Left lung (tissue), 10 donors: ENCODE measurements around the gene FGB. TPM values are rescaled to one million over a fixed set of nuclear protein-coding genes. Genes with fewer than 3 reads are reported as not detected.

Experiments used
- ATAC-seq: fragments of 200-7000 bp; cut with Tn5 transposase; one replicate; pipeline ENCODE4 v1.9.1; 2020; ENCODE audit warnings: moderate library complexity
- DNase-seq, 4 donors: peaks; one replicate each; pipeline ENCODE4 v3.0.0-alpha.2; 2013 to 2020
- H3K27ac ChIP-seq, 2 donors: fragments of 200-600 bp; sonication (generic) in 1 of 2; one replicate each; pipeline versions ENCODE4 v1.5.0 to v1.8.0; 2020 to 2021
- H3K27me3 ChIP-seq, 2 donors: fragments of 200-600 bp; sonication (generic) in 1 of 2; one replicate each; pipeline versions ENCODE4 v1.5.0 to v1.8.0; 2020 to 2021
- H3K36me3 ChIP-seq, 2 donors: fragments of 200-600 bp; sonication (generic) in 1 of 2; one replicate each; pipeline versions ENCODE4 v1.5.0 to v1.8.0; 2020 to 2021
- H3K4me1 ChIP-seq, 2 donors: fragments of 200-600 bp; one replicate each; pipeline ENCODE4 v1.8.0; 2021
- H3K4me3 ChIP-seq, 2 donors: fragments of 200-600 bp; sonication (generic) in 1 of 2; one replicate each; pipeline versions ENCODE4 v1.5.0 to v1.8.0; 2020 to 2021; ENCODE audit warnings: mild to moderate bottlenecking in 1 of 2
- H3K9me3 ChIP-seq, 2 donors: fragments of 200-600 bp; sonication (generic) in 1 of 2; one replicate each; pipeline versions ENCODE4 v1.5.0 to v1.8.0; 2020 to 2021
- CTCF ChIP-seq, 2 donors: fragments of 200-600 bp; sonication (generic) in 1 of 2; IDR thresholded peaks; one replicate each; pipeline versions ENCODE4 v1.5.0 to v1.8.0; 2021; ENCODE audit warnings: antibody characterized with exemption in 2 of 2
- intact Hi-C, 2 donors: fragments of 100-400 bp; cut with DNase I; formaldehyde crosslinking; loops; one replicate each; pipeline versions ENCODE4 v1.11.2 to v1.14.2; 2022
- polyA plus RNA-seq, 6 donors: library from polyadenylated mRNA; unstranded; fragments of 120-200 nt; gene quantifications; one replicate each; pipeline ENCODE4 v1.2.1, GENCODE V29; 2013; ENCODE audit not compliant: insufficient read length in 6 of 6
- total RNA-seq, 2 donors: library from RNA; stranded (reverse); fragmentation: NEBNext Ultra II Directional; extraction: Animal tissue kit (Norgen Biotek cat#: 25700); gene quantifications; one replicate each; pipeline ENCODE4 v1.2.1, GENCODE V29; 2021
- donor health status: DM: no; HTN: yes; CAD: no.
- donor health status: DM: no; HTN: no; CAD: no.

Gene FGB
- total and polyA plus RNA-seq, 8 donors = 0.11 to 4.6 (median 0.35) TPM; not detected in 3

DNA sequence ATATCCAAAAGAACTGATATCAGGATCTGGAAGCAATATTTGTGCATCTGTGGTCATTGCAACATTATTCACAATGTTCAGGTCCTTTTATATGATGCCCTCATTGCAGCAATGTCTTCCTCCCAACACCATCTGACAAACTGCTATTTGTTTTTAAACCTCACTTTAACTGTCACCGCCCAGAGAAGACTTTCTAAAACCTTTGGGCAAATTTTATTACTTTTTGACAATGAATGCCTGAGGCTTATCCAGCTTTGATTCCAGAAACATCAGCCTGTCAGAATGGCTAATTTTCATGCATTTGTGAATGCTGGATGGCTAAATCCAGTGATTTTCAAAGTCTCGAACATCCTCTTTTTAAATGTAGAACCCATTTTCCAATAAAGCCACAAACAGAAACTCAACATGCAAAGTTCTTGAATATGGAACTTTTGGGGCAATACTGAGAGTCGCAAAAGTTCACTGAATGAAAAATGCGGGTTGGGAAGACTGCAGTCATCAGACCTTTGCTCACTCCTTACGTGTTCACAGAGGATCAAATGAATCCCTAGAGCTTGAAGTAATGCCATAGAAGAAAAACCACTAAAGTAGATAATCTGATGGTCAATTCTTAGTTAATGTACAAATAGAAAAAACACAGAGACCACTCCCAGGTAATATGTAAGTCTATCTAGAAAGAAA lies 10.5 kb downstream of the FGB start:
- H3K4me1 ChIP-seq = no peaks in the 10 kb centered on the region
- ATAC-seq = no peak
- no peak for TF ChIP-seq CTCF (IDR thresholded peaks at IDR 0.05)

DNA sequence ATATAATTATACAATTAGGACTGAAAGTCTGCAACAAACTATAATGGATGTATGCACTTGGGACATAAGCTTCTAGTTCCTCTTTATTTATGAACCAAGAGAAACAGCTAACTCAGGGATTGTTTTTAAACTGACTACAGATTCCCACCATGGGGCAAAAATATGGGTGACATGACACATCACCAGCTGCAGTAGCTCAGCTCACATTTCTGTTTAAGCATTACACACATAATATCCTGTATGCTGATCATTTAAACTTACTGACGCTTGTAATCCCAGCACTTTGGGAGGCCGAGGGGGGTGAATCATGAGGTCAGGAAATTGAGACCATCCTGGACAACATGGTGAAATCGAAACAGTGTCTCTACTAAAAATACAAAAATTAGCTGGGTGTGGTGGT lies 11.5 kb downstream of the FGB start:
- H3K9me3 ChIP-seq = no peaks in the 10 kb centered on the region
- H3K4me1 ChIP-seq = no peaks in the 10 kb centered on the region
- no peak overlapping the region for H3K27ac ChIP-seq
- ATAC-seq (no peak), DNase-seq (no peak)
- TF ChIP-seq CTCF (IDR thresholded peaks at IDR 0.05) = no peak
- no peak overlapping the region for H3K4me3 ChIP-seq
- intact Hi-C loops = no loop called here
- no peaks in the 10 kb centered on the region for H3K36me3 ChIP-seq
- H3K27me3 ChIP-seq = peaks cover 0 to 3% of the 10 kb centered on the region in 2 donors

More for the DNA sequence above, 10.5 kb downstream of the FGB start:
- no peak for DNase-seq
- peaks cover 0 to 3% of the 10 kb centered on the region in 2 donors for H3K27me3 ChIP-seq
- intact Hi-C loops = no loop called here
- no peak overlapping the region for H3K27ac ChIP-seq
- H3K4me3 ChIP-seq = no peak overlapping the region
- no peaks in the 10 kb centered on the region for H3K9me3 ChIP-seq
- no peaks in the 10 kb centered on the region for H3K36me3 ChIP-seq

DNA sequence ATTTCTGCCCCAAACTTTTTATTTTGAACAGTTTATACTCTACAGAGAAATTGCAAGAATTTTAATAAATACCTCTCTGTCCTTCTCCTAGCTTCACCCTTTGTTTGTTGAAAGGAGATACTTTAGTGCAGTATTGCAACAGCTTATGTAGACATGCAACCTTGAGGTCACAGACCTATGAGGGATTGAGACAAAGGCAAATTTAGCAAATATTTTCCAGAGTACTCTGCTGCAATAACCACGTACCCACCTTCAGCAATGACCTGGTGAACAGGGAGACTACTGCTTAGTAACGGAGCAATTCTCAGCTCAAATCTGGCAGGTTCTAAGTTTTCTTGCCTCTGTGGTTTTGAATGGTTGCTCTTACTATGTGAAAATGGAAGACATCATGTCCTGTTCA lies 14.5 kb downstream of the FGB start:
- no peaks in the 10 kb centered on the region for H3K9me3 ChIP-seq
- H3K4me1 ChIP-seq = no peaks in the 10 kb centered on the region
- DNase-seq = no peak
- no peak overlapping the region for H3K27ac ChIP-seq
- intact Hi-C loops = no loop called here
- no peak for TF ChIP-seq CTCF (IDR thresholded peaks at IDR 0.05)
- H3K4me3 ChIP-seq = no peak overlapping the region
- H3K36me3 ChIP-seq = no peaks in the 10 kb centered on the region
- ATAC-seq = no peak
- H3K27me3 ChIP-seq = peaks cover 0 to 3% of the 10 kb centered on the region in 2 donors

- H3K4me1 ChIP-seq = no peaks in the 10 kb centered on the region
- no peak overlapping the region for H3K4me3 ChIP-seq
- ATAC-seq (no peak), DNase-seq (no peak)
- peaks cover 0 to 3% of the 10 kb centered on the region in 2 donors for H3K27me3 ChIP-seq
- H3K27ac ChIP-seq = no peak overlapping the region
- H3K9me3 ChIP-seq = no peaks in the 10 kb centered on the region
- intact Hi-C loops = no loop called here
- H3K36me3 ChIP-seq = no peaks in the 10 kb centered on the region
- TF ChIP-seq CTCF (IDR thresholded peaks at IDR 0.05) = no peak
Measured at GRCh38 chr4:154578919-154579318, 16.1 kb downstream of the FGB start.

DNA sequence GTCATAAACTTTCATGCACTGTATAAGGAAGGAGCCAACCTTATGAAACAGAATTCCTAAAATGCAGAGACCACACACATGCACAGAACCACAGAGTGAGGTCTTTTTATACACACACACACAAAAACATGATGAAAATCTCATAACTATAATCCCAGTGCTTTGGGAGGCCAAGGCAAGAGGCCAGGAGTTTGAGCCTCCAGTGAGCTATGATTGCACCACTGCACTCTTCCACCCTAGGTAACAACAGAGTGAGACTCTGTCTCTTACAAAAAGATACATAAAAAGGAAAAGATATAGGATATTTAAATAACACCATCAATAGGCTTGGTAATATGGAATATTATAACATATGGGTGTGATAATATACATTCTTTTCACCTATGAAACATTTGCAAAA lies 17.1 kb downstream of the FGB start:
- intact Hi-C loops = no loop called here
- ATAC-seq = no peak

More for the DNA sequence above, 17.1 kb downstream of the FGB start:
- no peaks in the 10 kb centered on the region for H3K36me3 ChIP-seq
- DNase-seq = no peak
- H3K27ac ChIP-seq = no peak overlapping the region
- H3K4me1 ChIP-seq = no peaks in the 10 kb centered on the region
- TF ChIP-seq CTCF (IDR thresholded peaks at IDR 0.05) = no peak
- no peak overlapping the region for H3K4me3 ChIP-seq
- H3K9me3 ChIP-seq = no peaks in the 10 kb centered on the region
- H3K27me3 ChIP-seq = peaks cover 0 to 3% of the 10 kb centered on the region in 2 donors
